Eye (tissue), 1 donor: ENCODE data around the gene PTPRG.

Experiments
- DNase-seq: peaks from one replicate; pipeline ENCODE4 v3.0.0-alpha.2; 2015

The PTPRG gene

GRCh38 chr3:62332835-62333244, 771.5 kb downstream of the PTPRG start:
- peak; percentile 71 for DNase-seq

GRCh38 chr3:62335196-62335595, 773.8 kb downstream of the PTPRG start:
- DNase-seq, result no peak

GRCh38 chr3:62343755-62344154, 782.4 kb downstream of the PTPRG start:
- DNase-seq, result no peak
